ENCODE results near the gene COL24A1. TPM values are rescaled to one million over a fixed set of nuclear protein-coding genes. Genes with fewer than 3 reads are reported as not detected.

The COL24A1 gene
- total RNA-seq, 1 experiment from 2014 or later, result not detected

DNA sequence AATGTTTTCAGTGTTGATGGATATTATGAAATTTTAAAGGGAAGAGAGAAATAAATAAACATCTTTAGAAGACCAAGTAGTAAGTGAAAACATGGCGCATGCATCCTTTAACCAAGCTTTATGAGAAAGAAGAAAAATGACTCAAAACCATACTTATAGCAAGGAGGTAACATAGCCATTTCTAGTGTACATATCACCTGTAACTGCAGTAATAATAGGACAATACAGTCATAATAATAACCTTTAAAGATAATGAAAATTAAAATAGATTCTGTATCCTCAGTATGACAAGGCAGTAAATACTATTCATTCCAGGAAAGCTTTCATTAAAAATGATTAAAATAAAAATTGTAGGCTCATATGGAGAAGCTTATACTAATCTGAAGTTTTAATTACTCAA, 141.2 kb downstream of the COL24A1 start:
- no peaks in the 10 kb centered on the region for H3K79me2 ChIP-seq (ENCODE audit: insufficient read depth, low read length)
- CTCF ChIA-PET, result no interaction called here
- no peak for DNase-seq (ENCODE audit: low read depth, low spot score)
- BruUV-seq (replicated peaks), result no TSS peak
- TF ChIP-seq RAD21 (IDR thresholded peaks at IDR 0.05; ENCODE audit: low read depth), result no peak
- TF ChIP-seq YY1 (IDR thresholded peaks at IDR 0.05; ENCODE audit: extremely low read depth, insufficient replicate concordance, low read depth, low read length), result no peak
- no peak for TF ChIP-seq POLR2A (IDR thresholded peaks at IDR 0.05; ENCODE audit: borderline replicate concordance, extremely low read depth, insufficient read depth, insufficient read length)
- TF ChIP-seq POLR2AphosphoS5 (IDR thresholded peaks at IDR 0.05; ENCODE audit: low read depth, low read length), result no peak
- TF ChIP-seq, protein P1, sequence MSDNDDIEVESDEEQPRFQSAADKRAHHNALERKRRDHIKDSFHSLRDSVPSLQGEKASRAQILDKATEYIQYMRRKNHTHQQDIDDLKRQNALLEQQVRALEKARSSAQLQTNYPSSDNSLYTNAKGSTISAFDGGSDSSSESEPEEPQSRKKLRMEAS (IDR thresholded peaks at IDR 0.05), result no peak
- no peak for TF ChIP-seq SP1 (IDR thresholded peaks at IDR 0.05; ENCODE audit: low read depth)
- no peak for TF ChIP-seq TCF7L2 (IDR thresholded peaks at IDR 0.05; ENCODE audit: borderline replicate concordance, extremely low read depth, insufficient read depth, insufficient read length)
- no peak for TF ChIP-seq CEBPB (IDR thresholded peaks at IDR 0.05; ENCODE audit: low read depth)
- no peaks in the 10 kb centered on the region for H4K20me1 ChIP-seq (ENCODE audit: insufficient read depth)
- no peaks in the 10 kb centered on the region for H3K4me1 ChIP-seq (ENCODE audit: control insufficient read depth in 1 of 2, insufficient read depth in 2 of 2, low read length in 2 of 2)
- no peaks in the 10 kb centered on the region for H3K9me3 ChIP-seq (ENCODE audit: control insufficient read depth in 1 of 2, insufficient read depth in 1 of 2, low read depth in 1 of 2, low read length in 2 of 2)
- RAD21 ChIA-PET (ENCODE audit: low non-redundant PET in 1 of 2, low total read pairs in 2 of 2, uncharacterized antibody in 2 of 2, unreplicated experiment in 2 of 2), result no interaction called here
- no peaks in the 10 kb centered on the region for H3K36me3 ChIP-seq (ENCODE audit: control insufficient read depth in 1 of 2, insufficient read depth in 2 of 2, low read length in 2 of 2)
- H3K4me3 ChIP-seq (replicated peaks in 1 of 2; ENCODE audit: low read depth in 1 of 2, low read length in 2 of 2), result no peak overlapping the region
- intact Hi-C loops (cut with micrococcal nuclease), result no loop called here
- no peak for ATAC-seq
- H3K9ac ChIP-seq (ENCODE audit: low read length), result no peak overlapping the region
- H2AFZ ChIP-seq (ENCODE audit: low read depth, low read length, poor library complexity, severe bottlenecking), result no peak overlapping the region
- POLR2A ChIA-PET, result no interaction called here
- H3K27me3 ChIP-seq (ENCODE audit: insufficient read depth, low read length), result no peaks in the 10 kb centered on the region
- no peaks in the 10 kb centered on the region for H3K9me2 ChIP-seq (ENCODE audit: insufficient read depth)
- no peak overlapping the region for H3K4me2 ChIP-seq (ENCODE audit: low read length)
- no peak overlapping the region for H3K27ac ChIP-seq (ENCODE audit: low read depth, low read length)

GRCh38 chr1:86000601-86001000, 156.0 kb downstream of the COL24A1 start:
- intact Hi-C loops (cut with micrococcal nuclease), result no loop called here
- Histone ChIP-seq H3K27ac (ENCODE audit: low read depth, low read length) (no peak overlapping the region), H4K20me1 (ENCODE audit: insufficient read depth) (no peaks in the 10 kb centered on the region), H2AFZ (ENCODE audit: low read depth, low read length, poor library complexity, severe bottlenecking) (no peak overlapping the region), H3K27me3 (ENCODE audit: insufficient read depth, low read length) (no peaks in the 10 kb centered on the region), H3K4me1 (ENCODE audit: control insufficient read depth in 1 of 2, insufficient read depth in 2 of 2, low read length in 2 of 2) (no peaks in the 10 kb centered on the region), H3K36me3 (ENCODE audit: control insufficient read depth in 1 of 2, insufficient read depth in 2 of 2, low read length in 2 of 2) (no peaks in the 10 kb centered on the region), H3K9ac (ENCODE audit: low read length) (no peak overlapping the region), H3K9me3 (ENCODE audit: control insufficient read depth in 1 of 2, insufficient read depth in 1 of 2, low read depth in 1 of 2, low read length in 2 of 2) (peaks cover 0 to 5% of the 10 kb centered on the region in 2 experiments; a peak in 1 of 4 replicates), H3K79me2 (ENCODE audit: insufficient read depth, low read length) (no peaks in the 10 kb centered on the region), H3K9me2 (ENCODE audit: insufficient read depth) (no peaks in the 10 kb centered on the region), H3K4me2 (ENCODE audit: low read length) (no peak overlapping the region), H3K4me3 (replicated peaks in 1 of 2; ENCODE audit: low read depth in 1 of 2, low read length in 2 of 2) (no peak overlapping the region)
- DNase-seq (ENCODE audit: low read depth, low spot score), result no peak
- ATAC-seq, result no peak
- POLR2A ChIA-PET, result no interaction called here
- CTCF ChIA-PET, result no interaction called here
- RAD21 ChIA-PET (ENCODE audit: low non-redundant PET in 1 of 2, low total read pairs in 2 of 2, uncharacterized antibody in 2 of 2, unreplicated experiment in 2 of 2), result no interaction called here
- no peak for TF ChIP-seq POLR2AphosphoS5 (IDR thresholded peaks at IDR 0.05; ENCODE audit: low read depth, low read length)
- no peak for TF ChIP-seq CBX3 (IDR thresholded peaks at IDR 0.05; ENCODE audit: low read depth)
- TF ChIP-seq SIN3A (IDR thresholded peaks at IDR 0.05; ENCODE audit: low read depth), result no peak
- TF ChIP-seq, protein P2, sequence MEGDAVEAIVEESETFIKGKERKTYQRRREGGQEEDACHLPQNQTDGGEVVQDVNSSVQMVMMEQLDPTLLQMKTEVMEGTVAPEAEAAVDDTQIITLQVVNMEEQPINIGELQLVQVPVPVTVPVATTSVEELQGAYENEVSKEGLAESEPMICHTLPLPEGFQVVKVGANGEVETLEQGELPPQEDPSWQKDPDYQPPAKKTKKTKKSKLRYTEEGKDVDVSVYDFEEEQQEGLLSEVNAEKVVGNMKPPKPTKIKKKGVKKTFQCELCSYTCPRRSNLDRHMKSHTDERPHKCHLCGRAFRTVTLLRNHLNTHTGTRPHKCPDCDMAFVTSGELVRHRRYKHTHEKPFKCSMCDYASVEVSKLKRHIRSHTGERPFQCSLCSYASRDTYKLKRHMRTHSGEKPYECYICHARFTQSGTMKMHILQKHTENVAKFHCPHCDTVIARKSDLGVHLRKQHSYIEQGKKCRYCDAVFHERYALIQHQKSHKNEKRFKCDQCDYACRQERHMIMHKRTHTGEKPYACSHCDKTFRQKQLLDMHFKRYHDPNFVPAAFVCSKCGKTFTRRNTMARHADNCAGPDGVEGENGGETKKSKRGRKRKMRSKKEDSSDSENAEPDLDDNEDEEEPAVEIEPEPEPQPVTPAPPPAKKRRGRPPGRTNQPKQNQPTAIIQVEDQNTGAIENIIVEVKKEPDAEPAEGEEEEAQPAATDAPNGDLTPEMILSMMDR (IDR thresholded peaks at IDR 0.05 in 2 of 3, conservative IDR thresholded peaks at IDR 0.05 in 1 of 3; ENCODE audit: borderline replicate concordance in 1 of 3, insufficient read depth in 1 of 3, low read depth in 2 of 3, low read length in 2 of 3), result no peak
- TF ChIP-seq POLR2A (IDR thresholded peaks at IDR 0.05; ENCODE audit: borderline replicate concordance, extremely low read depth, insufficient read depth, insufficient read length), result no peak
- TF ChIP-seq RAD21 (IDR thresholded peaks at IDR 0.05; ENCODE audit: low read depth), result no peak
- TF ChIP-seq, protein P3, sequence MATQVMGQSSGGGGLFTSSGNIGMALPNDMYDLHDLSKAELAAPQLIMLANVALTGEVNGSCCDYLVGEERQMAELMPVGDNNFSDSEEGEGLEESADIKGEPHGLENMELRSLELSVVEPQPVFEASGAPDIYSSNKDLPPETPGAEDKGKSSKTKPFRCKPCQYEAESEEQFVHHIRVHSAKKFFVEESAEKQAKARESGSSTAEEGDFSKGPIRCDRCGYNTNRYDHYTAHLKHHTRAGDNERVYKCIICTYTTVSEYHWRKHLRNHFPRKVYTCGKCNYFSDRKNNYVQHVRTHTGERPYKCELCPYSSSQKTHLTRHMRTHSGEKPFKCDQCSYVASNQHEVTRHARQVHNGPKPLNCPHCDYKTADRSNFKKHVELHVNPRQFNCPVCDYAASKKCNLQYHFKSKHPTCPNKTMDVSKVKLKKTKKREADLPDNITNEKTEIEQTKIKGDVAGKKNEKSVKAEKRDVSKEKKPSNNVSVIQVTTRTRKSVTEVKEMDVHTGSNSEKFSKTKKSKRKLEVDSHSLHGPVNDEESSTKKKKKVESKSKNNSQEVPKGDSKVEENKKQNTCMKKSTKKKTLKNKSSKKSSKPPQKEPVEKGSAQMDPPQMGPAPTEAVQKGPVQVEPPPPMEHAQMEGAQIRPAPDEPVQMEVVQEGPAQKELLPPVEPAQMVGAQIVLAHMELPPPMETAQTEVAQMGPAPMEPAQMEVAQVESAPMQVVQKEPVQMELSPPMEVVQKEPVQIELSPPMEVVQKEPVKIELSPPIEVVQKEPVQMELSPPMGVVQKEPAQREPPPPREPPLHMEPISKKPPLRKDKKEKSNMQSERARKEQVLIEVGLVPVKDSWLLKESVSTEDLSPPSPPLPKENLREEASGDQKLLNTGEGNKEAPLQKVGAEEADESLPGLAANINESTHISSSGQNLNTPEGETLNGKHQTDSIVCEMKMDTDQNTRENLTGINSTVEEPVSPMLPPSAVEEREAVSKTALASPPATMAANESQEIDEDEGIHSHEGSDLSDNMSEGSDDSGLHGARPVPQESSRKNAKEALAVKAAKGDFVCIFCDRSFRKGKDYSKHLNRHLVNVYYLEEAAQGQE (IDR thresholded peaks at IDR 0.05; ENCODE audit: low read depth), result no peak
- TF ChIP-seq, protein P1 (IDR thresholded peaks at IDR 0.05), result no peak
- no peak for TF ChIP-seq ATF3 (IDR thresholded peaks at IDR 0.05)
- TF ChIP-seq CEBPB (IDR thresholded peaks at IDR 0.05; ENCODE audit: low read depth), result no peak
- no peak for TF ChIP-seq TCF7L2 (IDR thresholded peaks at IDR 0.05; ENCODE audit: borderline replicate concordance, extremely low read depth, insufficient read depth, insufficient read length)
- no peak for TF ChIP-seq ZFX (IDR thresholded peaks at IDR 0.05)
- no peak for TF ChIP-seq YY1 (IDR thresholded peaks at IDR 0.05; ENCODE audit: extremely low read depth, insufficient replicate concordance, low read depth, low read length)
- no TSS peak for BruUV-seq (replicated peaks)

Data from HCT116 (cell line).